Stimulated activated CD4-positive, alpha-beta T cell treated with anti-CD3 and anti-CD28 coated beads, Interleukin-1b, Interleukin-23, amount 100 ng/mL, for 48 hours (primary cell): Measurements from ENCODE around the gene TBC1D17.

Experiments
- DNase-seq: peaks from one replicate; pipeline ENCODE4 v3.0.0-alpha.2; 2020

TBC1D17 gene

GRCh38 chr19:49879243-49879963 is 1.9 kb downstream of the TBC1D17 start:
- DNase-seq, result no peak

DNA sequence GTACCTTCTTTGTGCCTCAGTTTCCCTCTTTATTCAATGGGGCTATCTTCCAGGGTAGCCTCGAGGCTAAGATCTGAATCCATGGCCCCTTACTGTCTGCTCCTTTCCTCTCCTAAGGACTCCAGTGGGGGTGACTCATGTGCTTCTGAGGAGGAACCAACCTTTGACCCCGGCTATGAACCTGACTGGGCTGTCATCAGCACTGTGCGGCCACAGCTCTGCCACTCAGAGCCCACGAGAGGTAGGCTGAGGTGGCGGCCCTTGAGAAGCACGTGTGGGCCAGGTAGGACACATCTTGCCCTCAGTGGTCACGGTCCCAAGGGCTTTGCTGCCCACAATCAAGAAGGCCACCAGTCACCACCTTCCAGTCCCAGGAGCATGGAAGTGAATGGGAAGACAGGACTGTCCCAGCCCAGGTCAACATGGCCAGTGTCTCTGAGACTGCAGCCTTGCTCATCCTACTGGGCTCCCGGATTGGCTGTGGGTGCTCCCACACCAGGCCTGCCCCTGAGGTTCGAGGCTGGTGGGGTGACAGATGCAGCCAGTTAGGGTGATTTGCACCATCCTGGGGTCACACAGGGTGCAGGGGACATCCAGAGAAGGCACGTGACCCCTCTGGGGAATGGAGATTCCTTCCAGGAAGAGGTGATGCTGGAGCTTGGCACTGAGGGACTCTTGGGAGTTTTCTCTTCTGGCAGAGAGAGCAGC is 2.8 kb downstream of the TBC1D17 start:
- DNase-seq, result no peak

GRCh38 chr19:49881186-49881585 is 3.7 kb downstream of the TBC1D17 start:
- no peak for DNase-seq

- DNase-seq, result no peak
Measured at GRCh38 chr19:49881672-49882394, 4.3 kb downstream of the TBC1D17 start.

DNA sequence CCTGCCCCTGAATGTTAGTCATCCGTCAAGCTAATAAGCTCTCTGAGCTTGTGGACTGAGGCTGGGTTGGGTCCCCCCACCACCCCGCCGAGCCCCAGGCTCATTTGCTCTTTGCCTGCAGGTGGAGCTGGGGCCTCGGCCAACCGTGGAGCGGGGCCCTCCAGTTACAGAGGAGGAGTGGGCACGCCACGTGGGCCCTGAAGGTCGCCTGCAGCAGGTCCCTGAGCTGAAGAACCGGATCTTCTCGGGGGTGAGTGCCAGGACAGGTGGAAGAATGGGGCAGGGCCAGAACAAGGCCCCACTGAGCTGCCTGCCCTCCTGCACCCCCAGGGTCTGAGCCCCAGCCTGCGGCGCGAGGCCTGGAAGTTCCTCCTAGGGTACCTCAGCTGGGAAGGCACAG is 5.1 kb downstream of the TBC1D17 start:
- no peak for DNase-seq

DNA sequence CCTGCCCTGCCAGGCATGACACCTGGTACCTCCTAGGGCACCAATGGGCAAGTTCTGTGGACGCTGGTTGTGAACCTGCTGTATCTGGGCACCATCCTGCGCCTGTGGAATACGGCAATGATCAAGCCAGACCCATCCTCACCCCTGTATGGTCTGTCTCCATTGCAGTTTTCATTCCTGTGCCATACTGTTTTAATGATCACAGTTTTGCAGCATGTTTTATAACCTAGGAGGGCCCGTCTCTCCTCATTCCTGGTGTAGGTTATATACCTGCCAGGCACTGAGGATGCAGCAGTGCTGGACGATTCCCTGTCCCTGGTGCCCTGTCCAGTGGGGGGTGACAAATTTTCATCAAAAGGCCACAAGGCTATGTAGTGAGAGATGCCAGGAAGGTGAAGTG is 5.6 kb downstream of the TBC1D17 start:
- DNase-seq, result no peak

DNA sequence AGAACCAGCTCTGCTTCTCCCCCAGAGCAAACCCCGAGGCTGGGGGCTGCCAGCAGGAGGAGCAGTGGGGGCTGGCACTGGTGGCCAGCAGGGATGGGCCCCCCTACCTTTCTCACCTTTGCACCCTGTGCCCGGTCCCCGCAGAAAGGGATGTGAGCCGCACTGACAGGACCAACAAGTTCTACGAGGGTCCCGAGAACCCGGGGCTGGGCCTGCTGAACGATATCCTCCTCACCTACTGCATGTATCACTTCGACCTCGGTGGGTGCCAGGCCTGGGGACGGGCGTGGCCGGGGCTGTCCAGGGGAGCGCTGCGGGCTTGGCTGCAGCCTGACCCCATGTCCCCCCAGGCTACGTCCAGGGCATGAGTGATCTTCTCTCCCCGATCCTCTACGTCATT is 6.6 kb downstream of the TBC1D17 start:
- no peak for DNase-seq

DNA sequence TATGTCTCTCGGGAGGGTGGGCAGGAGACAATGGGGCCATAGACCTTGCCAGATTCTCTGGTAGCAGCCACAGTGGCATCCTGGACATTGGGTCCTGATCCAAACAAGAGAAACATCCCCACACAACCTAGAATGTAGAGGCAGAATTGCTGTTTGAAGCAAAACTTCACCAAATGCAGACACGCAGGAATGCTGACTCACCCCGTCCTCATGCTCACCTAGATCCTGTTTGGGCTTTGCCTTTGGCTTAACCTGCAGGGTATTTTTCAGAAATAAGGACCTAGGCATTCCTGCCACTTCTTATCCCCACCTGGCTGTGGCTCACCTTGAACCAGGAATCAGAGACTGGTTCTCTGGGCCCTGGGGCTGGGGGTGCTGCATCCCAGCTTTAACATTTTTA is 7.3 kb downstream of the TBC1D17 start:
- no peak for DNase-seq

DNA sequence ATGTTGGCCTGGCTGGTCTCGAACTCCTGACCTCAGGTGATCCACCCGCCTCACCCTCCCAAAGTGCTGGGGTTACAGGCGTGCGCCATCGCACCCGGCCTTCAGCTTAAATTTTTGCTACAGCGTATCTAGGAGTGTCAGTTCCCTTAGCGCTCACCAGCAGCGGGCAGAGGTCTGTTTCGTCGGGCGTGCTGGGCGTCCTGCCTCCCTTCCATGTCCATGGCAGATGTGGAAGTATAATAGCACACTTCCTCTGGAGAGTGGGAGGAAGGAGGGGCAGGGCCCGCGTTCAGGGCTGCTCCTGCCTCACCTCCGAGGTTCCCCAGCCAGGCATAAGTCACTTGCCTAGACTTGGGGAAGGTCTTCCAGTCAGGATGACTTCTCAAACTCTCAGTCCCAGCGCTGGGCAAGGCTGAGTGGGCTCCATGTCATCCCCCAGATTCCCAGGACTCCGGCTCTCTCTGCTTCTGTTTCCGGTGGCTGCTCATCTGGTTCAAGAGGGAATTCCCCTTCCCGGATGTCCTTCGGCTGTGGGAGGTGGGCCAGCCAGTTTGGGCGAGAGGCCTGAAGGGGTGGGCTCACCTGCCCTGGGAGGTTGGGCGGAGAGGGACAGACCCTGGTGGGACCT is 9.6 kb downstream of the TBC1D17 start:
- no peak for DNase-seq

DNA sequence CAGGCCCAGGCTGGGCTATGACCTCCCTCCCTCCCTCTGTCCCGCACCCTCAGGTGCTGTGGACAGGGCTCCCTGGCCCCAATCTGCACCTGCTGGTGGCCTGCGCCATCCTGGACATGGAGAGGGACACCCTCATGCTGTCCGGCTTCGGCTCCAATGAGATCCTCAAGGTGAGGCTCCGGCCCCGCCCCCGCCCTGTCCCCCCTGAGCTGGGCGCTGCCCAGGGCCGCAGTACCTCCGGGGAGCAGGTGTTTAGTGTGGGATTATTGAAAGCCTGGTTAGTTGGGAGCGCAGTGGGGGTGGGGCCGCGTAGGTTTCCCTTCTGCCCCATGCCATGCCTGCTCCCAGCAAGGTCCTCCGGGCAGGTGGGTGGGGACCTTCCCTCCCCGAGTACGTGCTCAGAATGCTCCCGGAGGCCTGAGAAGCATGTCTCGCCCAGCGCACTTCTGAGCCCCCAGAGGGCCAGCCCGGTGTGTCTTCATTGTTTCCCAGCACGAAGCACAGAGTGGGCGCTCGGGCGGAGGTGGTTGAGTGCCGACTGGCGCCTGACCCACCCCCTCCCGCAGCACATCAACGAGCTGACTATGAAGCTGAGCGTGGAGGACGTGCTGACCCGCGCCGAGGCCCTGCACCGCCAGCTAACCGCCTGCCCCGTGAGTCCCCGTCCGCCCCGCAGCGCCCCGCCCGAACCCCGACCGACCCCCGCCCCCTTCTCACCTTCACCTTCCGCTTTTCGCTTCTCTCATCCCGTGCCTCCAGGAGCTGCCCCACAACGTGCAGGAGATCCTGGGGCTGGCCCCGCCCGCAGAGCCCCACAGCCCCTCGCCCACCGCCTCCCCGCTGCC is 10.4 kb downstream of the TBC1D17 start:
- DNase-seq, result no peak

- DNase-seq, result no peak
Measured at GRCh38 chr19:49888510-49888824, 11.0 kb downstream of the TBC1D17 start.

- DNase-seq, result no peak
Measured at GRCh38 chr19:49889038-49889686, 11.7 kb downstream of the TBC1D17 start.

DNA sequence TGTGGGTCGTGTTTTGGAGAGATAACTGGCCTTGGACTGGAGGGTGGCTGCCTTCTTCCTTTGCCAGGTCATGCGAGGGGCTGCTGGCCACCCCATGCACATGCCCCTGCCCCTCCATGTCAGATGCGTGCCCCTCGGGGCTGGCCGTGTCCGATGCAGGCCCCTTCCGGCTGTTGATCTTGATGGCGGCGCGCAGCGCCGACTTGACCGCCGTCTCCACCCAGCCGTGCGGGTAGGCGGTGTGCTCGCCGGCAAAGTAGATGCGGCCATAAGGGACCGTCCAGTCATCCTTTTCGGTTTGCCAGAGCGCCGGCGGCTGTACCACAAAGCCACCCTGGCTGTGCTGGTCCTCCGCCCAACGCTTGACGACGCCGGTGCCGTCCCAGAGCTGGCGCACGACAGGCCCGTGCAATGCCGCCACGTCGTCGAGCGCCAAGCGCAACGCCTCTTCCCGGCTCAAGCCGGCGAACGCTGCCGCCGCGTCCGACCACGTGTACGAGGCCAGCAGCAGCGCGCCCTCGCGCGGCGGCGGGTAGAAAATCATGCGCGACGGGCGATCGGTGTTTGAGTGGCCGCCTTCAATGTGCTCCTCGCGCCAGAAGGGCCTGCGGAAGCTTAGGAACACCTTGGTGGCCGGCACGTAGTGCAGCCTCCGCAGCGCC is 12.3 kb downstream of the TBC1D17 start:
- peak; percentile 83 for DNase-seq

DNA sequence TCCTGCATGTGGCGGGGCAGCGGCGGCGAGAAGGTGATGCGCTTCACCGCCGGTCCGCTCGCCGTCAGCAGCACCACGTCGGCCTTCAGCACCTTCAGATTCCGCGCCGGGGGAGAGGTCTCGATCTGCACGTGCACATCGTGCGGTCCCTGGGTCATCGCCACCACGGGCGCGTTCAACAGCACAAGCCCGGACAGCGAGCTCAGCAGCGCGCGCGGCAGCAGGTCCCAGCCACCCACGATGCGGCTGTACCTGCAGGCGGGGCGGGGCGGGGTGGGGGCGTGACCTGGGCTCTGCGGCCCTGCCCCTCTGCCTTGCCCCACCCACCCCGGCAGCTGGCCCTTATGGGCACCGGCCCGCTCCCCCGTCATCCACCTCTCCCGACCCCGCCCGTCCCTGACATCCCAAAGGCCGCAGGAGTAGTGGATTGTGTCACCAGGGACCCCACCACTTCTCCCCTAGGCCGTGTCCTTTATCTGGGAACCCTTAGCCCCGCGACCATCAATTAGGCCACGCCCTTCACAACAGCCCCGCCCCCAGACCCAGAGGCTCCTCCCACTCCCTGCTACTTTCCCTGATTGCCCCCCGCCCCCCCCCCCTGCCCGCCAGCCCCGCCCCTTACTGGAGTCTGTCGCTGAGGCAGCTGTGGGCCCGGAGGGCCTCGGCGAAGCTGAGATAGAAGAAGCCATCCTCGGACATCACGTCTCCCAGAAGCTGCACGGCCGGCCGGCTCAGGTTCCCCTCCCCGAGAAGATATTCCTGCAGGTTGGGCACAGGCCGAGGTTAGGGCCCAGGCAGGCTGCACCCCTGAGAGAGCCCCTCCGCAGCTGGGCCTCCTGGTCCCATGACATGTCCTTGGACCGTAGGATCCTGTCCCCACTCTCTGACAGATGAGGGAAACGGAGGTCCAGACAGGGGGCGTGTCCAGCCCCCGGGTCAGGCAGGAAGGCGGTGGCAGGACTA is 13.1 kb downstream of the TBC1D17 start:
- DNase-seq, result peak; percentile 65

DNA sequence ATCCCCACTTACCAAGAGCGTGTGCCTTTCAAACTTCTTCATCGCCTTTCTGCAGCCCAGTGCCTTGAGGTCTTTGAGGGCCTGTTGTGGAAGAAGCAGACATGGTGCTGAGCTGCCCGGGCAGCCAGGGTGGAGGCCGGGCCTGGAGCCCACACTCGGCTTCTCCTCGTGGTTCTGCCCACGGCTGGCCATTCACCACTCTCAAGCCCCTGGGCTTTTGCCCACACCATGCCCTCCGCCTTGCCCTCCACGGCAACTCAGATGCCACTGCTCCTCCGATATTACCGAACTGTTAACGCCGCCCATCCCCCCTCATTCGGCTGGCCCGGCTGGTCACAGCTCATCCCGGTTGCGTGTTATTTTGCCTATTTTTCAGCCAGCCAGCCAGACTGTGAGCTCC is 13.9 kb downstream of the TBC1D17 start:
- no peak for DNase-seq

DNA sequence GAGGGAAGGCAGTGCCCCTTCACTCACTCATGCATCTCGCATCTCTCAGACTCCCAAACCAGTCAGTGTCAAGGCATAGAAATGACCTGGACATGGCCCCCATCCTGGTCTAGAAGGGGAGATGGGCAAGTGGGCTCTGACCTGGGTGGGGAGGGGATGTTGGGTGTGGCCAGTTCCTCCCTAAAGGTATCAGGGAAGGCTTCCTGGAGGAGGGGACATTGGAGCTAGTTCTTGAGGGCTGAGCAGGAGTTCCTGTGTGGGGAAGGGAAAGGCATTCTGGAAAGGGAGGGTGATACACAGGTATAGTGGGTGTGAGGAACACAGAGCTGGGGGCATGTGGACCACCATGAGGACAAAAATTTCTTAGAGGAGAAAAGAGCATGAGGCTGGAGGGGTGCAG is 15.2 kb downstream of the TBC1D17 start:
- DNase-seq, result no peak

DNA sequence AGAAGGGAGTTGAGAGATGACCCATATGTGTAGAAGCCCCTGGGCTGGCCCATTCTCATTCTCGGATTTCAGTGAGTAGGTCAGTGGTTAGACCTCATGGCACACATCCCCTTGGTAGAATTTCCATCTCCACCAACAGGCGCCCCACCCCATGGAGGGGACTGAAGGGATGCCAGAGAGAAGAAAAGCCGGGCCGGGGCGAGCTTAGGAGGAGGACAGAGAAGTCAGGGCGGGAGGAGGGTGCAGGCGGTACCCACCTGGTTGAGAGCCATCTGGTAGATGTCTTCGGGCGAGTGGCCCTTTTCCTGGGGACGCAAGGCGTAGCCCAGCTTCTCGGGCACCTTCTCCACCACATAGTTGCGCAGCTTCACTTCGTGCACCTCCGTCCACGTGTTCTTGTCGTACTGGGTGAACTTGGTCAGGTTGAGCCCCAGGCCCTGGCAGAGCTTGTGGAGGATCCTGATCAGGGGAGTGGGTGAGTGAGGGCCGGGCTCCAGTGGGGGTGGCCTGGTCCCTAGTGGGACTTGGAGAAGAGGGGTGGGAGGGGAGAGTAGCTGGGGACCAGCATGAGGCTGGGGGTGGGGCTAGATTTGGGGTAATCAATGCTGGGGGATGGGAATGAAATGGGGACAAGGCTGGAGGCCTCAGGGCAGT is 16.6 kb downstream of the TBC1D17 start:
- no peak for DNase-seq

GRCh38 chr19:49894879-49895565 is 17.5 kb downstream of the TBC1D17 start:
- DNase-seq, result peak; percentile 62
